Measurements from ENCODE around the gene MAP3K2. TPM values are rescaled to one million over a fixed set of nuclear protein-coding genes. Genes with fewer than 3 reads are reported as not detected.

Gene MAP3K2
- total and polyA plus RNA-seq, 2 donors (not counting 3 experiments of a cell fraction or from before 2014, with no cell fraction given), result 3.4 to 25.7 TPM

- no peak overlapping the region for H3K9ac ChIP-seq (replicated peaks; ENCODE audit: extremely low read depth, insufficient read depth, low read length)
- H3K9me3 ChIP-seq (replicated peaks; ENCODE audit: control insufficient read depth, insufficient read depth, low read length), result no peaks in the 10 kb centered on the region
- DNase-seq (ENCODE audit: low read depth, low spot score), result no peak
- H2AFZ ChIP-seq (ENCODE audit: low read depth, low read length), result no peak overlapping the region
- peaks cover 13 to 25% of the 10 kb centered on the region in 2 experiments for H3K36me3 ChIP-seq (ENCODE audit: control insufficient read depth in 2 of 2, extremely low read depth in 1 of 2, insufficient read depth in 2 of 2, low read length in 2 of 2)
- no peaks in the 10 kb centered on the region for H3K9me1 ChIP-seq (replicated peaks; ENCODE audit: control insufficient read depth, extremely low read depth, insufficient read depth, low read length)
- POLR2A ChIA-PET, result no interaction called here
- no TSS peak for BruUV-seq (replicated peaks)
- TF ChIP-seq MAX (IDR thresholded peaks at IDR 0.05; ENCODE audit: insufficient read depth, insufficient read length) (no peak), MYC (IDR thresholded peaks at IDR 0.05; ENCODE audit: low read depth, low read length) (no peak), CTCF (IDR thresholded peaks at IDR 0.05; ENCODE audit: extremely low read depth in 1 of 2, insufficient read depth in 1 of 2, low read depth in 1 of 2, low read length in 2 of 2) (no peak)
- CTCF ChIA-PET, result interaction anchor here (1.3 to 1.9 kb wide), 2 partner anchors 21 to 194 kb away, joined by 3 to 4 read pairs; no protein-coding TSS in a partner anchor
- no peaks in the 10 kb centered on the region for H3K27me3 ChIP-seq (ENCODE audit: control insufficient read depth in 2 of 2, insufficient read depth in 2 of 2, low read length in 2 of 2)
- dilution Hi-C loops (cut with MboI; ENCODE audit: extremely low pct_ligation_motif_present, low sequenced_read_pairs) (no loop called here), intact Hi-C loops (cut with micrococcal nuclease) (no loop called here)
- no peak overlapping the region for H3K4me3 ChIP-seq (replicated peaks in 1 of 3; ENCODE audit: insufficient read depth in 1 of 3, low read depth in 1 of 3, low read length in 3 of 3)
- no peaks in the 10 kb centered on the region for H3K79me2 ChIP-seq (ENCODE audit: control insufficient read depth, insufficient read depth, low read length)
- H3K4me2 ChIP-seq (ENCODE audit: insufficient read depth, low read length), result no peak overlapping the region
- no peak for FAIRE-seq
- no peaks in the 10 kb centered on the region for H3K4me1 ChIP-seq (ENCODE audit: control insufficient read depth, extremely low read depth, insufficient read depth, low read length)
- H4K20me1 ChIP-seq (replicated peaks; ENCODE audit: control insufficient read depth, extremely low read depth, insufficient read depth, low read length), result no peaks in the 10 kb centered on the region
- H3K27ac ChIP-seq (ENCODE audit: insufficient read depth, low read depth, low read length), result no peak overlapping the region
Measured at GRCh38 chr2:127261804-127262406, 125.9 kb downstream of the MAP3K2 start.

GRCh38 chr2:127259355-127259754, 128.4 kb downstream of the MAP3K2 start:
- no peak overlapping the region for H3K9ac ChIP-seq (replicated peaks; ENCODE audit: extremely low read depth, insufficient read depth, low read length)
- no peaks in the 10 kb centered on the region for H3K79me2 ChIP-seq (ENCODE audit: control insufficient read depth, insufficient read depth, low read length)
- H4K20me1 ChIP-seq (replicated peaks; ENCODE audit: control insufficient read depth, extremely low read depth, insufficient read depth, low read length), result no peaks in the 10 kb centered on the region
- no peak overlapping the region for H3K4me2 ChIP-seq (ENCODE audit: insufficient read depth, low read length)
- H3K4me3 ChIP-seq (replicated peaks in 1 of 3; ENCODE audit: insufficient read depth in 1 of 3, low read depth in 1 of 3, low read length in 3 of 3), result no peak overlapping the region
- H3K27ac ChIP-seq (ENCODE audit: insufficient read depth, low read depth, low read length), result no peak overlapping the region
- H3K9me1 ChIP-seq (replicated peaks; ENCODE audit: control insufficient read depth, extremely low read depth, insufficient read depth, low read length), result no peaks in the 10 kb centered on the region
- intact Hi-C loops (cut with micrococcal nuclease), result no loop called here
- no peak for TF ChIP-seq GATA2 (IDR thresholded peaks at IDR 0.05; ENCODE audit: insufficient read depth, insufficient read length, low read depth, low read length)
- no peak for TF ChIP-seq CTCF (IDR thresholded peaks at IDR 0.05; ENCODE audit: extremely low read depth in 1 of 2, insufficient read depth in 1 of 2, low read depth in 1 of 2, low read length in 2 of 2)
- TF ChIP-seq POLR2A (IDR thresholded peaks at IDR 0.05; ENCODE audit: low read depth, low read length), result no peak
- TF ChIP-seq JUN (IDR thresholded peaks at IDR 0.05; ENCODE audit: borderline replicate concordance, insufficient read depth, insufficient read length, low read depth), result no peak
- TF ChIP-seq FOS (IDR thresholded peaks at IDR 0.05; ENCODE audit: borderline replicate concordance, insufficient read depth, low read length), result no peak
- TF ChIP-seq POLR2AphosphoS5 (IDR thresholded peaks at IDR 0.05; ENCODE audit: insufficient read depth, low read depth, low read length), result no peak
- no peak for TF ChIP-seq MAX (IDR thresholded peaks at IDR 0.05; ENCODE audit: insufficient read depth, insufficient read length)
- TF ChIP-seq EZH2 (IDR thresholded peaks at IDR 0.05; ENCODE audit: borderline replicate concordance, low read depth, low read length, severe bottlenecking), result no peak
- TF ChIP-seq MYC (IDR thresholded peaks at IDR 0.05; ENCODE audit: low read depth, low read length), result no peak
- dilution Hi-C loops (cut with MboI; ENCODE audit: extremely low pct_ligation_motif_present, low sequenced_read_pairs), result no loop called here
- no peak for DNase-seq (ENCODE audit: low read depth, low spot score)
- no TSS peak for BruUV-seq (replicated peaks)
- H2AFZ ChIP-seq (ENCODE audit: low read depth, low read length), result no peak overlapping the region
- H3K27me3 ChIP-seq (ENCODE audit: control insufficient read depth in 2 of 2, insufficient read depth in 2 of 2, low read length in 2 of 2), result no peaks in the 10 kb centered on the region
- no peaks in the 10 kb centered on the region for H3K9me3 ChIP-seq (replicated peaks; ENCODE audit: control insufficient read depth, insufficient read depth, low read length)
- ChIA-PET CTCF (no interaction called here), POLR2A (no interaction called here)
- H3K4me1 ChIP-seq (ENCODE audit: control insufficient read depth, extremely low read depth, insufficient read depth, low read length), result no peaks in the 10 kb centered on the region
- FAIRE-seq, result no peak
- peaks cover 13 to 29% of the 10 kb centered on the region in 2 experiments for H3K36me3 ChIP-seq (ENCODE audit: control insufficient read depth in 2 of 2, extremely low read depth in 1 of 2, insufficient read depth in 2 of 2, low read length in 2 of 2)
